IMR-90 (cell line): ENCODE data around the gene ALS2. TPM values are rescaled to one million over a fixed set of nuclear protein-coding genes. Genes with fewer than 3 reads are reported as not detected.
A peak's percentile ranks its signal among the peaks of the same experiment; 100 is the strongest.

Experiments
- ATAC-seq: fragments of 200-7000 bp; cut with Tn5 transposase; 2 replicates; pipeline ENCODE4 v1.9.1; 2020; ENCODE audit warnings: low read depth, mild to moderate bottlenecking, moderate library complexity
- BruUV-seq: library from RNA; stranded (reverse); fragments of 400-500 nt; replicated peaks from 2 replicates; lab custom pipeline; 2021; lab: Mats Ljungman, UMichigan
- CTCF ChIA-PET: fragments of 300-600 bp; formaldehyde crosslinking; extraction: SDS; loops from one replicate; lab custom pipeline; 2021; ENCODE audit warnings: antibody characterized with exemption; lab: Yijun Ruan, JAX
- POLR2A ChIA-PET: fragments of 300-600 bp; sonication (Branson Sonifier 250); formaldehyde crosslinking; loops from one replicate; lab custom pipeline; 2022; ENCODE audit warnings: antibody characterized with exemption; ENCODE audit not compliant: unreplicated experiment; lab: Charles Lee
- DNase-seq: peaks from one replicate; pipeline ENCODE4 v3.0.0; 2013
- H2AFZ ChIP-seq: replicated peaks from 2 replicates; pipeline ENCODE3; 2013; ENCODE audit warnings: low read length, mild to moderate bottlenecking; ENCODE audit not compliant: poor library complexity
- H2AK5ac ChIP-seq: 2 replicates; pipeline ENCODE4 v1.6.1; 2013; ENCODE audit warnings: low read depth, low read length, inconsistent platforms
- H2AK9ac ChIP-seq: replicated peaks from 2 replicates; pipeline ENCODE3; 2013; ENCODE audit warnings: mild to moderate bottlenecking, low read depth, low read length, moderate library complexity; ENCODE audit not compliant: poor library complexity
- H2BK120ac ChIP-seq: 2 replicates; pipeline ENCODE4 v1.6.1; 2013; ENCODE audit warnings: low read depth, low read length, inconsistent platforms
- H2BK15ac ChIP-seq: 3 replicates; pipeline ENCODE4 v1.6.1; 2013; ENCODE audit warnings: low read depth, low read length, inconsistent platforms
- H2BK20ac ChIP-seq: 2 replicates; pipeline ENCODE4 v1.6.1; 2013; ENCODE audit warnings: low read depth, mild to moderate bottlenecking, inconsistent platforms, low read length, moderate library complexity
- H2BK5ac ChIP-seq: 2 replicates; pipeline ENCODE4 v1.6.1; 2013; ENCODE audit warnings: mild to moderate bottlenecking, low read depth, low read length, inconsistent platforms; ENCODE audit not compliant: poor library complexity, severe bottlenecking
- H3K14ac ChIP-seq: replicated peaks from 2 replicates; pipeline ENCODE4 v1.6.1; 2013; ENCODE audit warnings: low read depth, low read length, inconsistent platforms
- H3K18ac ChIP-seq: 2 replicates; pipeline ENCODE4 v1.6.1; 2013; ENCODE audit warnings: low read depth, low read length, control low read depth
- H3K23ac ChIP-seq: 2 replicates; pipeline ENCODE4 v1.6.1; 2013; ENCODE audit warnings: low read depth, low read length, inconsistent platforms
- H3K27ac ChIP-seq: 2 replicates; pipeline ENCODE4 v1.5.1; 2013; ENCODE audit warnings: mild to moderate bottlenecking, control low read depth, low read length; ENCODE audit not compliant: insufficient read depth
- H3K27me3 ChIP-seq: 2 replicates; pipeline ENCODE4 v1.6.1; 2013; ENCODE audit warnings: low read length; ENCODE audit not compliant: control insufficient read depth, insufficient read depth
- H3K36me3 ChIP-seq: 2 replicates; pipeline ENCODE4 v1.6.1; 2013; ENCODE audit warnings: low read length, mixed read lengths; ENCODE audit not compliant: control insufficient read depth, insufficient read depth
- H3K4ac ChIP-seq: 2 replicates; pipeline ENCODE4 v1.6.1; 2013; ENCODE audit warnings: low read depth, low read length, inconsistent platforms
- H3K4me1 ChIP-seq: 2 replicates; pipeline ENCODE4 v1.6.1; 2013; ENCODE audit warnings: low read length, mixed read lengths; ENCODE audit not compliant: control insufficient read depth, insufficient read depth
- H3K4me2 ChIP-seq: 2 replicates; pipeline ENCODE4 v1.6.1; 2013; ENCODE audit warnings: low read depth, mild to moderate bottlenecking, control low read depth, low read length, moderate library complexity
- H3K4me3 ChIP-seq: 2 replicates; pipeline ENCODE4 v1.5.1; 2013; ENCODE audit warnings: low read depth, mild to moderate bottlenecking, control low read depth, low read length, moderate library complexity; ENCODE audit not compliant: insufficient read depth
- H3K56ac ChIP-seq: 2 replicates; pipeline ENCODE4 v1.6.1; 2013; ENCODE audit warnings: low read length, inconsistent platforms; ENCODE audit not compliant: insufficient read depth; ENCODE audit errors: extremely low read depth
- H3K79me1 ChIP-seq, 2 experiments: 2 replicates each; pipeline ENCODE4 v1.6.1; 2013; ENCODE audit warnings: low read length in 2 of 2, inconsistent platforms in 1 of 2, low read depth in 1 of 2
- H3K9ac ChIP-seq: 2 replicates; pipeline ENCODE4 v1.6.1; 2013; ENCODE audit warnings: low read depth, low read length, control low read depth
- H3K9me1 ChIP-seq: 2 replicates; pipeline ENCODE4 v1.6.1; 2013; ENCODE audit warnings: low read length, inconsistent platforms; ENCODE audit not compliant: insufficient read depth
- H3K9me3 ChIP-seq: 2 replicates; pipeline ENCODE4 v1.6.1; 2013; ENCODE audit warnings: low read length; ENCODE audit not compliant: control insufficient read depth, insufficient read depth
- H4K20me1 ChIP-seq: 2 replicates; pipeline ENCODE4 v1.6.1; 2013; ENCODE audit warnings: low read length, inconsistent platforms; ENCODE audit not compliant: insufficient read depth
- H4K5ac ChIP-seq: 2 replicates; pipeline ENCODE4 v1.6.1; 2013; ENCODE audit warnings: mild to moderate bottlenecking, low read depth, low read length, control low read depth
- H4K8ac ChIP-seq, 2 experiments: 2 replicates each; pipeline ENCODE4 v1.6.1; 2013; ENCODE audit warnings: low read depth in 2 of 2, low read length in 2 of 2, control low read depth in 1 of 2, inconsistent platforms in 1 of 2
- H4K91ac ChIP-seq: 2 replicates; pipeline ENCODE4 v1.6.1; 2013; ENCODE audit warnings: low read depth, low read length, inconsistent platforms; ENCODE audit not compliant: insufficient read depth
- BHLHE40 ChIP-seq: fragments of 150-350 bp; IDR thresholded peaks from 2 replicates; pipeline ENCODE4 v1.6.1; 2016; ENCODE audit warnings: mild to moderate bottlenecking, low read depth, low read length
- CEBPB ChIP-seq: IDR thresholded peaks from 2 replicates; pipeline ENCODE4 v1.6.1; 2012; ENCODE audit warnings: low read depth, low read length, improper control_type of control experiment
- CHD1 ChIP-seq: IDR thresholded peaks from 2 replicates; pipeline ENCODE4 v1.6.1; 2012; ENCODE audit warnings: low read depth, low read length, improper control_type of control experiment
- FOS ChIP-seq: fragments of 150-350 bp; IDR thresholded peaks from 2 replicates; pipeline ENCODE4 v1.6.1; 2016; ENCODE audit warnings: low read depth, low read length
- MAFK ChIP-seq: IDR thresholded peaks from 2 replicates; pipeline ENCODE4 v1.6.1; 2012; ENCODE audit warnings: low read depth, low read length, improper control_type of control experiment
- MAZ ChIP-seq: IDR thresholded peaks from 2 replicates; pipeline ENCODE4 v1.6.1; 2012; ENCODE audit warnings: low read depth, mild to moderate bottlenecking, low read length, improper control_type of control experiment, moderate library complexity, borderline replicate concordance
- MXI1 ChIP-seq: IDR thresholded peaks from 2 replicates; pipeline ENCODE4 v1.6.1; 2012; ENCODE audit warnings: low read depth, mild to moderate bottlenecking, low read length, moderate library complexity, borderline replicate concordance
- NFE2L2 ChIP-seq: fragments of 150-350 bp; IDR thresholded peaks from 2 replicates; pipeline ENCODE4 v1.6.1; 2016; ENCODE audit warnings: low read depth, mild to moderate bottlenecking, low read length
- POLR2A ChIP-seq: IDR thresholded peaks from 2 replicates; pipeline ENCODE4 v1.6.1; 2012; ENCODE audit warnings: mild to moderate bottlenecking, low read depth, low read length
- RAD21 ChIP-seq: IDR thresholded peaks from 2 replicates; pipeline ENCODE4 v1.6.1; 2012; ENCODE audit warnings: low read length, improper control_type of control experiment
- RCOR1 ChIP-seq: IDR thresholded peaks from 2 replicates; pipeline ENCODE4 v1.6.1; 2012; ENCODE audit warnings: mild to moderate bottlenecking, low read length, improper control_type of control experiment; ENCODE audit not compliant: insufficient replicate concordance
- RFX5 ChIP-seq: IDR thresholded peaks from 2 replicates; pipeline ENCODE4 v1.8.0; 2012; ENCODE audit warnings: low read depth, mild to moderate bottlenecking, low read length, moderate library complexity
- SMC3 ChIP-seq: fragments of 150-350 bp; IDR thresholded peaks from 2 replicates; pipeline ENCODE4 v1.6.1; 2016; ENCODE audit warnings: low read depth, mild to moderate bottlenecking, antibody characterized with exemption, low read length, moderate library complexity
- WGBS, 2 experiments: methylation state at CpG; one replicate each; pipeline versions ENCODE4 v1.1.5 to v1.1.7; 2013; ENCODE audit warnings: missing lambda C conversion rate in 2 of 2; ENCODE audit not compliant: insufficient read length in 1 of 2; ENCODE audit errors: extremely low coverage in 2 of 2; 5-methylcytosine and 5-hydroxymethylcytosine counted together
- dilution Hi-C: fragments of 300-500 bp; cut with HindIII; formaldehyde crosslinking; loops from one replicate; pipeline ENCODE4 v1.14.3; 2018; ENCODE audit warnings: low sequenced_read_pairs; ENCODE audit not compliant: unreplicated experiment
- in situ Hi-C: fragments of 300-500 bp; cut with MboI; formaldehyde crosslinking; loops from 3 replicates; pipeline ENCODE4 v1.14.3; 2019; ENCODE audit warnings: low sequenced_read_pairs, inconsistent platforms, mixed read lengths
- intact Hi-C: fragments of 100-400 bp; cut with micrococcal nuclease; formaldehyde crosslinking; loops from 2 replicates; pipeline ENCODE4 v1.10.0; 2022
- polyA plus RNA-seq, 3 experiments: library from polyadenylated mRNA; depleted of rRNA; stranded (reverse); fragments of >200 nt; gene quantifications; 2 replicates each; pipeline ENCODE4 v1.2.3, GENCODE V29; 2012; ENCODE audit warnings: low replicate concordance in 1 of 3
- total RNA-seq: library from RNA; depleted of rRNA; stranded (reverse); fragments of >200 nt; gene quantifications from 2 replicates; pipeline ENCODE4 v1.2.3, GENCODE V29; 2012
- TF ChIP-seq, protein P1 (sequence below): fragments of 150-350 bp; IDR thresholded peaks from 2 replicates; pipeline ENCODE4 v1.6.1; 2017; ENCODE audit warnings: mild to moderate bottlenecking, antibody characterized with exemption, low read length, low read depth
- TF ChIP-seq, protein P2 (sequence below): fragments of 150-350 bp; IDR thresholded peaks from 2 replicates; pipeline ENCODE4 v1.6.1; 2016; ENCODE audit warnings: low read depth, mild to moderate bottlenecking, low read length, moderate library complexity, borderline replicate concordance

Gene ALS2
- total and polyA plus RNA-seq, 2 of the 4 experiments (the other 2 are of a cell fraction), result 14.4 to 42.3 TPM

DNA sequence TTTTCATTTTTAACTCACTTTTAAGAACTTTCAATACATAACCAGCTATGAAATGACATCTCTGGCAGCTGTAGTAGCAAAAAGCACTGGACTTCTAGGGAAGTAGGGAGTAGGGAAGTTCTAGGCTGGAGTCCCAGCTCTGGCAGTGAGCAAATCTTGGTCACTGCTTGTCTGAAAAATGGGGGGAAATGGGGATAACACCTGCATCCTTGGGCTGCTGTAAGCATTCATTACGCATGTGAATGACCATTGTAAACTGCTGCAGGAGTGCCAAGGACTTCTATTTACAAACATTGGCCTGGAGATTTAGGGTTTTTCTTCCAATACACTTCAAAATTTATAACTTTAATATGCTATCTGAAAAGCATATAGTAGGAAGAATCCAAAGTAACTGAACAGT lies 81.3 kb downstream of the ALS2 start:
- H3K18ac ChIP-seq, result peak overlapping the region; percentile 23
- H2AK9ac ChIP-seq, result no peak overlapping the region
- no peak for DNase-seq
- in situ Hi-C loops (no loop called here), dilution Hi-C loops (no loop called here), intact Hi-C loops (loop anchor here (5.0 kb wide), 1 partner anchor 247 kb away; the partner anchor contains the start of genes STRADB and TRAK2)
- H4K8ac ChIP-seq, result peak overlapping the region; percentile 4 to 69; a peak in 2 of 4 replicates
- H3K23ac ChIP-seq, result no peak overlapping the region
- no peaks in the 10 kb centered on the region for H3K27me3 ChIP-seq
- POLR2A ChIA-PET, result no interaction called here
- peak overlapping the region; percentile 56 for H2BK120ac ChIP-seq
- H2BK15ac ChIP-seq, result 0 out of 3 replicates have a peak overlapping the region, but pooled peaks have one; percentile 90
- H3K4me1 ChIP-seq, result peaks cover 26% of the 10 kb centered on the region
- peak overlapping the region; percentile 51; the same call in 1 of the 2 replicates for H3K14ac ChIP-seq
- peaks cover 7% of the 10 kb centered on the region for H3K36me3 ChIP-seq
- no peak overlapping the region; the same call in 1 of the 2 replicates for H4K5ac ChIP-seq
- H4K91ac ChIP-seq, result peak overlapping the region; percentile 77
- TF ChIP-seq RFX5 (no peak), FOS (no peak), CHD1 (no peak), RAD21 (no peak), MAZ (no peak), MXI1 (no peak), NFE2L2 (no peak), RCOR1 (no peak), BHLHE40 (no peak), SMC3 (no peak), MAFK (no peak), CEBPB (no peak), POLR2A (no peak)
- TF ChIP-seq, protein P1, sequence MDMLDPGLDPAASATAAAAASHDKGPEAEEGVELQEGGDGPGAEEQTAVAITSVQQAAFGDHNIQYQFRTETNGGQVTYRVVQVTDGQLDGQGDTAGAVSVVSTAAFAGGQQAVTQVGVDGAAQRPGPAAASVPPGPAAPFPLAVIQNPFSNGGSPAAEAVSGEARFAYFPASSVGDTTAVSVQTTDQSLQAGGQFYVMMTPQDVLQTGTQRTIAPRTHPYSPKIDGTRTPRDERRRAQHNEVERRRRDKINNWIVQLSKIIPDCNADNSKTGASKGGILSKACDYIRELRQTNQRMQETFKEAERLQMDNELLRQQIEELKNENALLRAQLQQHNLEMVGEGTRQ, result no peak
- TF ChIP-seq, protein P2, sequence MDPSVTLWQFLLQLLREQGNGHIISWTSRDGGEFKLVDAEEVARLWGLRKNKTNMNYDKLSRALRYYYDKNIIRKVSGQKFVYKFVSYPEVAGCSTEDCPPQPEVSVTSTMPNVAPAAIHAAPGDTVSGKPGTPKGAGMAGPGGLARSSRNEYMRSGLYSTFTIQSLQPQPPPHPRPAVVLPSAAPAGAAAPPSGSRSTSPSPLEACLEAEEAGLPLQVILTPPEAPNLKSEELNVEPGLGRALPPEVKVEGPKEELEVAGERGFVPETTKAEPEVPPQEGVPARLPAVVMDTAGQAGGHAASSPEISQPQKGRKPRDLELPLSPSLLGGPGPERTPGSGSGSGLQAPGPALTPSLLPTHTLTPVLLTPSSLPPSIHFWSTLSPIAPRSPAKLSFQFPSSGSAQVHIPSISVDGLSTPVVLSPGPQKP, result no peak
- peak overlapping the region; percentile 47; the same call in 1 of the 2 replicates for H2BK20ac ChIP-seq
- WGBS, 2 experiments, result no CpG with 5 or more reads among the region's 1 CpG
- H4K20me1 ChIP-seq, result no peaks in the 10 kb centered on the region
- ATAC-seq, result no peak
- no peak overlapping the region for H3K9ac ChIP-seq
- H3K4me2 ChIP-seq, result no peak overlapping the region
- H3K27ac ChIP-seq, result peak overlapping the region; percentile 26
- H2AK5ac ChIP-seq, result no peak overlapping the region; the same call in 1 of the 2 replicates
- peak overlapping the region; percentile 35; the same call in 1 of the 2 replicates for H3K4ac ChIP-seq
- no TSS peak for BruUV-seq
- no peak overlapping the region for H2AFZ ChIP-seq
- no peaks in the 10 kb centered on the region for H3K9me3 ChIP-seq
- H3K9me1 ChIP-seq, result peaks cover 9% of the 10 kb centered on the region
- peak overlapping the region; percentile 90 for H2BK5ac ChIP-seq
- H3K56ac ChIP-seq, result no peak overlapping the region
- no peak overlapping the region for H3K4me3 ChIP-seq
- CTCF ChIA-PET, result interaction anchor here (1.4 kb wide), 1 partner anchor 11 kb away, joined by 6 read pairs; no protein-coding TSS in a partner anchor
- peaks cover 0 to 12% of the 10 kb centered on the region in 2 experiments; a peak in 1 of 4 replicates for H3K79me1 ChIP-seq
